WTC11 (cell line): ENCODE results near the gene WFDC2. TPM values are rescaled to one million over a fixed set of nuclear protein-coding genes. Genes with fewer than 3 reads are reported as not detected.

Experiments used
- ATAC-seq: fragments of 200-7000 bp; cut with Tn5 transposase; 2 replicates; pipeline ENCODE4 v1.10.0; 2021; ENCODE audit warnings: mild to moderate bottlenecking, moderate library complexity
- CTCF ChIA-PET: fragments of 300-600 bp; sonication (Branson Sonifier 250); formaldehyde crosslinking; loops from one replicate; lab custom pipeline; 2021; ENCODE audit warnings: antibody characterized with exemption; lab: Charles Lee
- POLR2A ChIA-PET: fragments of 350-600 bp; sonication (Branson Sonifier 250); formaldehyde crosslinking; loops from one replicate; lab custom pipeline; 2021; ENCODE audit warnings: antibody characterized with exemption; lab: Charles Lee
- DNase-seq: peaks from one replicate; pipeline ENCODE4 v3.0.0; 2021; ENCODE audit warnings: low spot score
- H3K27ac Mint-ChIP-seq: 2 replicates; pipeline ENCODE4 v1.8.0; 2021; ENCODE audit warnings: mixed read lengths
- H3K27me3 Mint-ChIP-seq: 2 replicates; pipeline ENCODE4 v1.8.0; 2021; ENCODE audit warnings: low read depth, mild to moderate bottlenecking, moderate library complexity, mixed read lengths
- H3K36me3 Mint-ChIP-seq: 2 replicates; pipeline ENCODE4 v1.8.0; 2021; ENCODE audit warnings: mixed read lengths
- H3K4me1 Mint-ChIP-seq: 2 replicates; pipeline ENCODE4 v1.8.0; 2022; ENCODE audit warnings: mixed read lengths
- H3K4me3 Mint-ChIP-seq: 2 replicates; pipeline ENCODE4 v1.8.0; 2021; ENCODE audit warnings: mild to moderate bottlenecking, moderate library complexity, mixed read lengths
- H3K9me3 Mint-ChIP-seq: 2 replicates; pipeline ENCODE4 v1.8.0; 2021; ENCODE audit warnings: mixed read lengths
- CREM ChIP-seq: sonication (generic); formaldehyde crosslinking; IDR thresholded peaks from 2 replicates; pipeline ENCODE4 v1.8.1; 2022; ENCODE audit warnings: mild to moderate bottlenecking, missing genetic modification reagents, moderate library complexity
- FOXP1 ChIP-seq: sonication (generic); formaldehyde crosslinking; IDR thresholded peaks from 2 replicates; pipeline ENCODE4 v1.8.0; 2022; ENCODE audit warnings: missing genetic modification reagents, mild to moderate bottlenecking, moderate library complexity, borderline replicate concordance
- GRHL2 ChIP-seq: fragments of 250-450 bp; sonication (Bioruptor Pico); IDR thresholded peaks from 2 replicates; pipeline ENCODE4 v1.8.0; 2022; ENCODE audit warnings: mild to moderate bottlenecking, moderate library complexity; ENCODE audit not compliant: insufficient replicate concordance, severe bottlenecking
- HMGA2 ChIP-seq: fragments of 250-450 bp; sonication (Bioruptor Pico); IDR thresholded peaks from 2 replicates; pipeline ENCODE4 v1.4.0; 2021; ENCODE audit warnings: mild to moderate bottlenecking, moderate library complexity
- JAZF1 ChIP-seq: fragments of 250-450 bp; sonication (Bioruptor Pico); IDR thresholded peaks from 2 replicates; pipeline ENCODE4 v1.9.0; 2021; ENCODE audit warnings: moderate library complexity, mild to moderate bottlenecking, inconsistent platforms
- JUN ChIP-seq: sonication (generic); formaldehyde crosslinking; IDR thresholded peaks from 2 replicates; pipeline ENCODE4 v1.8.0; 2023; ENCODE audit warnings: mild to moderate bottlenecking, missing genetic modification reagents
- MXD4 ChIP-seq: fragments of 250-450 bp; sonication (Bioruptor Pico); IDR thresholded peaks from 2 replicates; pipeline ENCODE4 v1.8.0; 2021; ENCODE audit warnings: mild to moderate bottlenecking, moderate library complexity, borderline replicate concordance
- NFYB ChIP-seq: sonication (generic); formaldehyde crosslinking; conservative IDR thresholded peaks from 2 replicates; pipeline ENCODE4 v1.8.0; 2022; ENCODE audit warnings: low read depth, missing genetic modification reagents
- PRRX2 ChIP-seq: fragments of 250-450 bp; sonication (Bioruptor Pico); IDR thresholded peaks from 2 replicates; pipeline ENCODE4 v1.8.0; 2021; ENCODE audit warnings: mild to moderate bottlenecking
- SOX15 ChIP-seq: fragments of 250-450 bp; sonication (Bioruptor Pico); IDR thresholded peaks from 2 replicates; pipeline ENCODE4 v1.9.0; 2021; ENCODE audit warnings: mild to moderate bottlenecking
- ZNF121 ChIP-seq: sonication (generic); formaldehyde crosslinking; IDR thresholded peaks from 2 replicates; pipeline ENCODE4 v1.8.0; 2023; ENCODE audit warnings: missing genetic modification reagents
- ZNF219 ChIP-seq: sonication (generic); formaldehyde crosslinking; IDR thresholded peaks from 2 replicates; pipeline ENCODE4 v1.8.0; 2023; ENCODE audit warnings: missing genetic modification reagents, mild to moderate bottlenecking, borderline replicate concordance
- total RNA-seq: library from RNA; stranded (reverse); gene quantifications from 3 replicates; pipeline ENCODE4 v1.2.3, GENCODE V29; 2021
- TF ChIP-seq, protein P1 (sequence below): fragments of 250-450 bp; sonication (Bioruptor Pico); IDR thresholded peaks from 2 replicates; pipeline ENCODE4 v1.9.0; 2021; ENCODE audit warnings: mild to moderate bottlenecking
- TF ChIP-seq, protein P2 (sequence below): sonication (generic); formaldehyde crosslinking; IDR thresholded peaks from 2 replicates; pipeline ENCODE4 v1.8.0; 2023; ENCODE audit warnings: mild to moderate bottlenecking, missing genetic modification reagents
- TF ChIP-seq, protein P3 (sequence below): sonication (generic); formaldehyde crosslinking; IDR thresholded peaks from 2 replicates; pipeline ENCODE4 v1.8.1; 2023; ENCODE audit warnings: mild to moderate bottlenecking, missing genetic modification reagents, moderate library complexity
- TF ChIP-seq, protein P4 (sequence below): sonication (generic); formaldehyde crosslinking; IDR thresholded peaks from 2 replicates; pipeline ENCODE4 v1.8.1; 2023; ENCODE audit warnings: mild to moderate bottlenecking, missing genetic modification reagents, moderate library complexity
- TF ChIP-seq, protein P5 (sequence below): sonication (generic); formaldehyde crosslinking; IDR thresholded peaks from 2 replicates; pipeline ENCODE4 v1.8.1; 2023; ENCODE audit warnings: mild to moderate bottlenecking, missing genetic modification reagents
- TF ChIP-seq, protein P6 (sequence below): sonication (generic); formaldehyde crosslinking; IDR thresholded peaks from 2 replicates; pipeline ENCODE4 v1.8.1; 2022; ENCODE audit warnings: low read depth, mild to moderate bottlenecking, moderate library complexity, missing genetic modification reagents, borderline replicate concordance
- TF ChIP-seq, protein P7 (sequence below): sonication (generic); formaldehyde crosslinking; conservative IDR thresholded peaks from 2 replicates; pipeline ENCODE4 v1.8.1; 2022; ENCODE audit warnings: mild to moderate bottlenecking, missing genetic modification reagents
- TF ChIP-seq, protein P8 (sequence below): sonication (generic); formaldehyde crosslinking; IDR thresholded peaks from 2 replicates; pipeline ENCODE4 v1.8.1; 2022; ENCODE audit warnings: low read depth, missing genetic modification reagents, borderline replicate concordance

WFDC2 gene
- total RNA-seq, 1 experiment from 2014 or later, result 76.4 TPM

DNA sequence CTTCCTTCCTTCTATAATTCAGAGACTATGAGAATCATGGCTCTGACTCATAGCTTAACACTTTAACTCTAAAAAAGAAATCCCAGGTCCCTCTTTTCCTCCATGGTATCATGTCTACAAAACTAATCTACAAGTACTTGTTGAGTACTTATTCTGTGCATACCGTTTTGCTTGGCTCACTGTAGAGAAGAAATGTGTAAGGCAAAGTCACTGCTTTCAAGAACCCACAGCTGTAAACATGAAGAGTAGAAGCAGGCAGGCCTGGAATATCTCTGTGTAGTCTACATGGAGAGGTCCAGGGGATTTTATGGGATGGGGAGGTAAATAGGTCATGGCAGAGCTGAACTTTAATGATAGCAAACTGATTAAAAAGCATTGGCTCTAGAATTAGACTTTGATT lies 32.0 kb downstream of the WFDC2 start (continued):
- TF ChIP-seq, protein P1, sequence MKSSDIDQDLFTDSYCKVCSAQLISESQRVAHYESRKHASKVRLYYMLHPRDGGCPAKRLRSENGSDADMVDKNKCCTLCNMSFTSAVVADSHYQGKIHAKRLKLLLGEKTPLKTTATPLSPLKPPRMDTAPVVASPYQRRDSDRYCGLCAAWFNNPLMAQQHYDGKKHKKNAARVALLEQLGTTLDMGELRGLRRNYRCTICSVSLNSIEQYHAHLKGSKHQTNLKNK (CRISPR knock-in tag), result no peak
- TF ChIP-seq GRHL2 (CRISPR knock-in tag), result no peak
- TF ChIP-seq, protein P2, sequence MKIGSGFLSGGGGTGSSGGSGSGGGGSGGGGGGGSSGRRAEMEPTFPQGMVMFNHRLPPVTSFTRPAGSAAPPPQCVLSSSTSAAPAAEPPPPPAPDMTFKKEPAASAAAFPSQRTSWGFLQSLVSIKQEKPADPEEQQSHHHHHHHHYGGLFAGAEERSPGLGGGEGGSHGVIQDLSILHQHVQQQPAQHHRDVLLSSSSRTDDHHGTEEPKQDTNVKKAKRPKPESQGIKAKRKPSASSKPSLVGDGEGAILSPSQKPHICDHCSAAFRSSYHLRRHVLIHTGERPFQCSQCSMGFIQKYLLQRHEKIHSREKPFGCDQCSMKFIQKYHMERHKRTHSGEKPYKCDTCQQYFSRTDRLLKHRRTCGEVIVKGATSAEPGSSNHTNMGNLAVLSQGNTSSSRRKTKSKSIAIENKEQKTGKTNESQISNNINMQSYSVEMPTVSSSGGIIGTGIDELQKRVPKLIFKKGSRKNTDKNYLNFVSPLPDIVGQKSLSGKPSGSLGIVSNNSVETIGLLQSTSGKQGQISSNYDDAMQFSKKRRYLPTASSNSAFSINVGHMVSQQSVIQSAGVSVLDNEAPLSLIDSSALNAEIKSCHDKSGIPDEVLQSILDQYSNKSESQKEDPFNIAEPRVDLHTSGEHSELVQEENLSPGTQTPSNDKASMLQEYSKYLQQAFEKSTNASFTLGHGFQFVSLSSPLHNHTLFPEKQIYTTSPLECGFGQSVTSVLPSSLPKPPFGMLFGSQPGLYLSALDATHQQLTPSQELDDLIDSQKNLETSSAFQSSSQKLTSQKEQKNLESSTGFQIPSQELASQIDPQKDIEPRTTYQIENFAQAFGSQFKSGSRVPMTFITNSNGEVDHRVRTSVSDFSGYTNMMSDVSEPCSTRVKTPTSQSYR (CRISPR knock-in tag), result no peak
- TF ChIP-seq FOXP1 (CRISPR knock-in tag), result no peak
- TF ChIP-seq, protein P3, sequence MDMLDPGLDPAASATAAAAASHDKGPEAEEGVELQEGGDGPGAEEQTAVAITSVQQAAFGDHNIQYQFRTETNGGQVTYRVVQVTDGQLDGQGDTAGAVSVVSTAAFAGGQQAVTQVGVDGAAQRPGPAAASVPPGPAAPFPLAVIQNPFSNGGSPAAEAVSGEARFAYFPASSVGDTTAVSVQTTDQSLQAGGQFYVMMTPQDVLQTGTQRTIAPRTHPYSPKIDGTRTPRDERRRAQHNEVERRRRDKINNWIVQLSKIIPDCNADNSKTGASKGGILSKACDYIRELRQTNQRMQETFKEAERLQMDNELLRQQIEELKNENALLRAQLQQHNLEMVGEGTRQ, result no peak
- no peak for TF ChIP-seq JUN
- TF ChIP-seq JAZF1 (CRISPR knock-in tag), result no peak
- TF ChIP-seq, protein P4, sequence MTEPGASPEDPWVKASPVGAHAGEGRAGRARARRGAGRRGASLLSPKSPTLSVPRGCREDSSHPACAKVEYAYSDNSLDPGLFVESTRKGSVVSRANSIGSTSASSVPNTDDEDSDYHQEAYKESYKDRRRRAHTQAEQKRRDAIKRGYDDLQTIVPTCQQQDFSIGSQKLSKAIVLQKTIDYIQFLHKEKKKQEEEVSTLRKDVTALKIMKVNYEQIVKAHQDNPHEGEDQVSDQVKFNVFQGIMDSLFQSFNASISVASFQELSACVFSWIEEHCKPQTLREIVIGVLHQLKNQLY, result no peak
- TF ChIP-seq ZNF219, result no peak
- no peak for TF ChIP-seq HMGA2

DNA sequence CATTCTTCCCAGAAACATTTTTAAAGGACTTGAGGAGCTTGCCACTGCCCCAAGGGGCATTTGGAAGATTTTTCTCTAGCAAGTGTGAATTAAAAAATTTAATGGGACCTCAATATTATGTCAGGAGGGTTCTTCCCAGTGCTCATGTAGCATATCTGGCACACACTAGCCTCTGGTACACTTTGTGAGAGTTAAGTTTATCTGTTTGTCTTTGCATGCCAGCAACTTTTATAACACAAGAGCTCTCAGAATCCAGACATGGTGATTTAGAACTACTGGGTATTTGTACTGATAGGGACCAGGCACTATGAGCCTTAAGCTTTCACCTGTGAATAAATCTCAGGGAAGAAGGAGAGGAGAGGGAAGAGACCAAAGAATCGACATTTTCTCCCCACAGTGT lies 33.0 kb downstream of the WFDC2 start:
- Mint-ChIP-seq H3K4me3 (no peak overlapping the region), H3K9me3 (no peaks in the 10 kb centered on the region), H3K36me3 (no peaks in the 10 kb centered on the region), H3K27me3 (no peaks in the 10 kb centered on the region), H3K4me1 (peaks cover 4% of the 10 kb centered on the region; the same call in 1 of the 2 replicates), H3K27ac (no peak overlapping the region)
- no peak for ATAC-seq
- ChIA-PET POLR2A (interaction anchor here (1.1 to 1.3 kb wide), 2 partner anchors 22 to 49 kb away, joined by 3 to 4 read pairs; no protein-coding TSS in a partner anchor), CTCF (interaction anchor here (0.8 to 1.4 kb wide), 5 partner anchors 15 to 269 kb away, joined by 3 to 6 read pairs (median 4); partner anchors contain the start of gene WFDC6)
- TF ChIP-seq, protein P5, sequence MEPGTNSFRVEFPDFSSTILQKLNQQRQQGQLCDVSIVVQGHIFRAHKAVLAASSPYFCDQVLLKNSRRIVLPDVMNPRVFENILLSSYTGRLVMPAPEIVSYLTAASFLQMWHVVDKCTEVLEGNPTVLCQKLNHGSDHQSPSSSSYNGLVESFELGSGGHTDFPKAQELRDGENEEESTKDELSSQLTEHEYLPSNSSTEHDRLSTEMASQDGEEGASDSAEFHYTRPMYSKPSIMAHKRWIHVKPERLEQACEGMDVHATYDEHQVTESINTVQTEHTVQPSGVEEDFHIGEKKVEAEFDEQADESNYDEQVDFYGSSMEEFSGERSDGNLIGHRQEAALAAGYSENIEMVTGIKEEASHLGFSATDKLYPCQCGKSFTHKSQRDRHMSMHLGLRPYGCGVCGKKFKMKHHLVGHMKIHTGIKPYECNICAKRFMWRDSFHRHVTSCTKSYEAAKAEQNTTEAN (CRISPR knock-in tag), result no peak
- no peak for TF ChIP-seq MXD4 (CRISPR knock-in tag)
- DNase-seq, result no peak

DNA sequence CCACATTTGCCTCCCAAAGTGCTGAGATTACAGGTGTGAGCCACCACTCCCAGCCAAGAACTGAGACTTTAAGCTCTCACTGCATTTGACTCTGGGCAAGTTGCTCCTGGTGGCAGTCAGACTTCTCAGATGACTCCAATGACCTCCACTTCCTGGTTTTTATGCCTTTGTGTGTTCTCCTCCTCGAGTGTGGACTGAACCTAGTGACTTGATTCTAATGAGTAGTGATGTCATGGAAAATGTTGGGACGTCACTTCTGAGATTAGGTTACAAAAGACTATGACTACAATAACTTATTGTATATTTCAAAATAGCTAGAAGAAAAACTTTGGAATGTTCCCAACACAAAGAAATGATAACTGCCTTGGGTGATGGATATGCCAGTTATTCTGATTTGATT lies 33.9 kb downstream of the WFDC2 start:
- ChIA-PET CTCF (interaction anchor here (1.0 kb wide), 2 partner anchors 16 to 267 kb away, joined by 3 to 6 read pairs; no protein-coding TSS in a partner anchor), POLR2A (interaction anchor here (1.3 kb wide), 1 partner anchor 50 kb away, joined by 4 read pairs; no protein-coding TSS in a partner anchor)
- ATAC-seq (no peak), DNase-seq (no peak)
- Mint-ChIP-seq H3K4me1 (peaks cover 3% of the 10 kb centered on the region; the same call in 1 of the 2 replicates), H3K27me3 (no peaks in the 10 kb centered on the region), H3K27ac (no peak overlapping the region), H3K9me3 (no peaks in the 10 kb centered on the region), H3K36me3 (no peaks in the 10 kb centered on the region), H3K4me3 (no peak overlapping the region)
- TF ChIP-seq, protein P6, sequence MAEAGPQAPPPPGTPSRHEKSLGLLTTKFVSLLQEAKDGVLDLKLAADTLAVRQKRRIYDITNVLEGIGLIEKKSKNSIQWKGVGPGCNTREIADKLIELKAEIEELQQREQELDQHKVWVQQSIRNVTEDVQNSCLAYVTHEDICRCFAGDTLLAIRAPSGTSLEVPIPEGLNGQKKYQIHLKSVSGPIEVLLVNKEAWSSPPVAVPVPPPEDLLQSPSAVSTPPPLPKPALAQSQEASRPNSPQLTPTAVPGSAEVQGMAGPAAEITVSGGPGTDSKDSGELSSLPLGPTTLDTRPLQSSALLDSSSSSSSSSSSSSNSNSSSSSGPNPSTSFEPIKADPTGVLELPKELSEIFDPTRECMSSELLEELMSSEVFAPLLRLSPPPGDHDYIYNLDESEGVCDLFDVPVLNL (CRISPR knock-in tag), result no peak
- TF ChIP-seq, protein P1 (CRISPR knock-in tag), result no peak
- TF ChIP-seq JUN (no peak), SOX15 (CRISPR knock-in tag) (no peak), NFYB (no peak), ZNF219 (no peak), PRRX2 (no peak), CREM (CRISPR knock-in tag) (no peak), ZNF121 (CRISPR knock-in tag) (no peak)
- TF ChIP-seq, protein P7, sequence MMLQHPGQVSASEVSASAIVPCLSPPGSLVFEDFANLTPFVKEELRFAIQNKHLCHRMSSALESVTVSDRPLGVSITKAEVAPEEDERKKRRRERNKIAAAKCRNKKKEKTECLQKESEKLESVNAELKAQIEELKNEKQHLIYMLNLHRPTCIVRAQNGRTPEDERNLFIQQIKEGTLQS (CRISPR knock-in tag), result no peak
- TF ChIP-seq, protein P8, sequence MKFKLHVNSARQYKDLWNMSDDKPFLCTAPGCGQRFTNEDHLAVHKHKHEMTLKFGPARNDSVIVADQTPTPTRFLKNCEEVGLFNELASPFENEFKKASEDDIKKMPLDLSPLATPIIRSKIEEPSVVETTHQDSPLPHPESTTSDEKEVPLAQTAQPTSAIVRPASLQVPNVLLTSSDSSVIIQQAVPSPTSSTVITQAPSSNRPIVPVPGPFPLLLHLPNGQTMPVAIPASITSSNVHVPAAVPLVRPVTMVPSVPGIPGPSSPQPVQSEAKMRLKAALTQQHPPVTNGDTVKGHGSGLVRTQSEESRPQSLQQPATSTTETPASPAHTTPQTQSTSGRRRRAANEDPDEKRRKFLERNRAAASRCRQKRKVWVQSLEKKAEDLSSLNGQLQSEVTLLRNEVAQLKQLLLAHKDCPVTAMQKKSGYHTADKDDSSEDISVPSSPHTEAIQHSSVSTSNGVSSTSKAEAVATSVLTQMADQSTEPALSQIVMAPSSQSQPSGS (CRISPR knock-in tag), result no peak
